T-helper 1 cell treated with Interleukin-12 subunit alpha and Interleukin-12 subunit beta and Interleukin-4 antibody, amounts not matched to agents 30 ng/mL and 1 ng/mL, for 36 hours (primary cell): Measurements from ENCODE around the gene ATAD3B. TPM values are rescaled to one million over a fixed set of nuclear protein-coding genes. Genes with fewer than 3 reads are reported as not detected.
"Not testable (repeated sequence)": the region's sequence is repeated elsewhere in the genome, so short reads cannot be mapped to it uniquely, and the experiment has no call there.

Experiments used
- intact Hi-C: fragments of 100-400 bp; cut with micrococcal nuclease; formaldehyde crosslinking; loops from one replicate; pipeline ENCODE4 v1.15.1; 2024
- total RNA-seq: library from RNA; stranded (reverse); gene quantifications from 2 replicates; pipeline ENCODE4 v1.2.3, GENCODE V29; 2022

ATAD3B gene
- total RNA-seq, 1 donor from 2014 or later = 50.9 TPM

DNA sequence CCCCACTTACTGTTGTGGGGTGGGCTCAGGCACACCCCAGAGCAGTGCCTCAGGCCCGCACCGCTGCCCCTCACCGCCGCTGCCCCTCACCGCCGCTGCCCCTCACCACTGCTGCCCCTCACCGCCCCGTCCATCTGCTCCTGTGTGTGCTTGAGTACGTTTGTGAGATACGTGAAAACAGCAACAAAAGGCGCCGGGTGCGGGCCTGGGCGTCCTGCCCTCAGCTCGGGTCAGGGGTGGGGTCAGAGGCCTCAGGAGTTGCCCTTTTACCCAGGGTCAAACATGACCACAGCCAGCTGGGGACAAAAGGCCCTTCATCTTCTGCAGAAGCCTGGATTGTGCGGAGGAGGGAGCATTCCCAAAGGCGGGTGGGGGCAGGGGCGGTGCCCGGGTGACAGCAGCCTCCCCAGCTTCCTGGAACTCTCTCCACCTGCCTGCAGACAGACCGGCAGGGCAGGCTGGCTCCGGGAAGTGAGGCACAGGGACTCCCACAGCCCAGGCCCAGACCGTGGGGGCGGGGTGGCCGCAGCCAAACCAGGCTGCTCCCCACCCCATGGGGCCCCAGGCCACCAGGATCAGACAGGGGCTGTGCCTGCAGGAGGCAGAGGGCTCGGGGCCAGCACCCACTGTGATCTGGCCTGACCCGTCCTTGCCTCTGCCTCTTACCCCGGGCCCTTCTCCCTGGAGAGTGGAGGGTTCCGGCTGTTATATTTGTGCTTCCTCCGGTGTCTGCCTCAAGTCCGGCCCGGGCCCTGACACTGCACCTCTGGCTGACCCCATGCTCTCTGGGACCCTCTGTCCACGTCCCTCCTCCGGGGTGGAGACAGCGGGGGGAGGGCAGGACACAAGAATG, 38.4 kb upstream of the ATAD3B start:
- intact Hi-C loops = no loop called here

DNA sequence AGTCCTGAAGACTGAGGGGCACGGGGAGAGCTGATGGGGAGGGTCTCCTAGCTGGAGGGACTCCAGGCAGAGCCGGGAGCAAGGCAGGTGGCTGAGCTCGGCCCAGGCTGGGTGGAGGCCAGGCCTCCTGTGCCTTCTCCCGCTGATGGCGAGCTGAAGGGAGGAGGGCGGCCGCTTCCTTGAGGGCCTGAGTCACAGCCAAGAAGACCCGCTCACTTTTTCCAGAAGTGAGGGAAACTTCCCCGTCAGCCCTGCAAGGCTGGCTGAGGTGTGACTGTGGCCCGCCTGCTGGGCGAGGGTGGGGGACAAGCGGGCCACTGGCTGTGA, 37.8 kb upstream of the ATAD3B start:
- intact Hi-C loops = no loop called here

DNA sequence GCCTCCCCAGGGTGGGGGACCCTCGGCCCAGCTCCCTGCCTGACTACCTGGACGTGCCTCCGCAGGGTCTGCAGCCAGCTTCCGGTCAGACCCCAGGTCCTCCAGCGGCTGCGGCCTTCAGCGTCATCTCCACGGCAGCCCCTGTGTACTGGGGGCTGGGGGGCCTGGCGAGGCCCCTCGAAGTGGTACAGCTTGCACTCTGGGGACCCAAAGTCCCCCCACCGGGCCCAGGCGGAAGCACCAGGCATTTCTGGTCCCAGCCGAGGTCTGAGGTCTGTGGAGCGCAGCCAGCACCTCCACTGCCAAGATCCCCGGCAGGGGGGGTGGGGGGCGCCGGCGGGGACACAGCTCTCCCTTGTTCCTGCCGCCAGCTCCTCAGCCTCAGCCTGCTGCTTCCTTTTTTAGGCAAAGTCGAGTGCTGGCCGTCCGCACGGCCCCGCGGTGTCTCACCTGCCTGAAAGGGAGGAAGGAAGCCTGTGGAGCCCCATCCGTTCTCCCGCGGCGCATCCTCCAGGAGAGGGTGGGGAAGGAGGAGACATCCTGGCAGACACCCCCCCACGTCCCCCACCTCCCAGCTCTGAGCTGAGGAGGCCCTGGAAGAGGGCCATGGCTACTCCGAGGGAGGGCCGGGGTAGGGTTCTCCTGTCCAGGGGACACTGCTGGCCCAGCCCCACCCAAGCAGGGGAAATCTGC, 37.3 kb upstream of the ATAD3B start:
- intact Hi-C loops = no loop called here

DNA sequence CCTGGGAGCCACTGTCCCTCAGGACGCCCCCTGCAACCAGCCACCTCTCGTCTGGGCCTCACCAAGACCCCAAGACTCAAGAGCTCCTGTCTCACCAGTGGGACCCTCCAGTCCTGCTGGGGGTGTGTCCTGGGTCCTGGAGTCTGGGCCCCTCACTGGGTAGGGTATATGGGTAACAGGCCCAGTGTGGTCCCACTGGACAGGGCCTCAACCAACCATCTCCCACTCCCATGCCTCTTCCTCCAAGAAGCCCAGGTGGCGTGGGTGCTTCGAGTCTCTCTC, 36.8 kb upstream of the ATAD3B start:
- intact Hi-C loops = loop anchor here (1.0 kb wide), 1 partner anchor 37 kb away; the partner anchor contains the start of gene ATAD3B

DNA sequence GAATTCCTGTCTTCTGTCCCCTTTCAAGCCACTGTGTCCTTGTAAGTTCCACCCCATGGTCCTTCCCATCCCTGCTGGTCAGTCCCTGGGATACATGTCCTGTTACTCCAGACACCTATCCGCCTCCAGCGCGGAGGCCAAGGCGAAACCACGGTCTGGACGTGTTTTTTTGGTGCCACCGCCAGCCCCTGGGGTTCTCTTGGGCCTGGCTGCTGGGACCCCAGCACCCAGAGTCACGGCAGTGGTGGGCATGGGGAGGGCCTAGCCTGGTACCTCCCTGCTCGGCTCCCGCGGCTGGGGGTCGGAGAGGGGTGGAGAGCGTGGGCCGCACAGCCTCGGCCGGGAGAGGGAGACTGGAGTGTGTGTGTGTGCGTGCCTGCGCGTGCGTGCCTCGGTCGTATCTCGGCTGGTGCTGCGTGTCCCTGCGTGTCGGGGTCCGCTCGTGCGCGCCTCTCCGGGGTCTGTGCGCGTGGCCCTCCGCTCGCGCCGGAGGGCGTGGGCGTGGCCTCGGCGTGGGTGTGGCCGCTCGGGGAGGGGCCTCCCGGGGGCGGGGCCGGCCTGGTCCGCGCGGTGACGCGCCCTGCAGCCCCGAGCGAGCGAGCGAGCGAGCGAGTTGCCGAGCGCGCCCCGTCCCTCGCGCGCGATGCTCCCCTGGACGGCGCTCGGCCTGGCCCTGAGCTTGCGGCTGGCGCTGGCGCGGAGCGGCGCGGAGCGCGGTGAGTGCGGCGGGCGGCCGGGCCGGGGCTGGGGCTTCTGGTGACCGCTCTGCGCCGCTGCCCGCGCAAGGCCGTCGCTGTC, 36.3 kb upstream of the ATAD3B start, which contains the start of gene VWA1:
Gene VWA1 (plus strand): TSS at position 585 of the 798 bp plus-strand sequence. CDS start 59 bp downstream, at position 644.
- intact Hi-C loops = loop anchor here (1.0 kb wide), 1 partner anchor 36 kb away; the partner anchor contains the start of gene ATAD3B

DNA sequence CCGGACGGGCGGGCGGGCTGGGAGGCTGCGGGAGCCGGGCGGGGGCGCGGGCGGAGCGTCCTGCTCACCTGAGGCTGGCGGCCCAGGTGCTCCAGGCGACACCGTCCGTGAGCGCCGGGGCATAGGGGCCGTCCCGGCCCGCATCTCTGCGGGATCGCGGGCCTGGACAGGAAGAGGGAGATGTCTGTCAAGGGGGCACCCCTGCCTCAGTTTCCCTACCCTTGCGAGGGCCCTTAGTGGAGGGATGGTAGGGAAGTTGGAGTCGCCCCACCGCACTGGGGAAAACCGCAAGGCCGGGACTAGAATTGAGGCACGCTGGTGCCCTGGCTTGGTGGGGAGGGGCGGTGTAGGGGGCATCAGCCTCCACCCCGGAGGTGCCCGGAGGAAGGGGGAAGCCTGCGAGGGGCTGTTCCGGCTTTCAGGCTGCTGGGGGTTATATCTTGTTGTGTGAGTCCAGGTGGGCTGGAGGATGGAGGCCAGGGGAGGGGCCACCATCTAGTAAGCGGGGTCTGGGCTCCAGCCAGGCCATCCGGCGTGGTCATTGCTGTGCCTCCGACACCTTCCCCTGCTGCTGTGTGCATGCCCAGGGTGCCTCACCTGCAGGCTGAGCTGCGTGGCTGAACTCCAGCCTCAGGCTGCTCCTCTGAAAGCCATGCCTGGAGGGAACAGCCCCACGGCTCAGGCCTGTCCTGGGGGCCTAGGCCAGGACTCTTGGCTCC, 35.5 kb upstream of the ATAD3B start:
- intact Hi-C loops = loop anchor here (1.0 kb wide), 1 partner anchor 35 kb away; the partner anchor contains the start of gene ATAD3B

DNA sequence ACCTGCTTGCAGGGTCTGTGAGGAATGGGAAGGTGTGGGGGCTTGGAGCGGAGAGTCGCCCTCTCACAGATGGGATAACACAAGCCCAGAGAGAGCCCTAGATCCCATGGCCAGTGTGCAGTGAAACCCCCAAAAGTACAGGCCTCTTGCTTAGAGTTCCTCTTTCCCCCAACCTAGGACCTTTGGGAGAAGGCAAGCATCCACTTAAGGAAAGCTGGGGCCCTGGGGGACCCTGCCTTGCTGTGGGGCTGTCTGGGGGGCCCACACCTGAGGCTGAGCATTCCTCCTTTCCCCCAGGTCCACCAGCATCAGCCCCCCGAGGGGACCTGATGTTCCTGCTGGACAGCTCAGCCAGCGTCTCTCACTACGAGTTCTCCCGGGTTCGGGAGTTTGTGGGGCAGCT, 34.9 kb upstream of the ATAD3B start:
- intact Hi-C loops = no loop called here

DNA sequence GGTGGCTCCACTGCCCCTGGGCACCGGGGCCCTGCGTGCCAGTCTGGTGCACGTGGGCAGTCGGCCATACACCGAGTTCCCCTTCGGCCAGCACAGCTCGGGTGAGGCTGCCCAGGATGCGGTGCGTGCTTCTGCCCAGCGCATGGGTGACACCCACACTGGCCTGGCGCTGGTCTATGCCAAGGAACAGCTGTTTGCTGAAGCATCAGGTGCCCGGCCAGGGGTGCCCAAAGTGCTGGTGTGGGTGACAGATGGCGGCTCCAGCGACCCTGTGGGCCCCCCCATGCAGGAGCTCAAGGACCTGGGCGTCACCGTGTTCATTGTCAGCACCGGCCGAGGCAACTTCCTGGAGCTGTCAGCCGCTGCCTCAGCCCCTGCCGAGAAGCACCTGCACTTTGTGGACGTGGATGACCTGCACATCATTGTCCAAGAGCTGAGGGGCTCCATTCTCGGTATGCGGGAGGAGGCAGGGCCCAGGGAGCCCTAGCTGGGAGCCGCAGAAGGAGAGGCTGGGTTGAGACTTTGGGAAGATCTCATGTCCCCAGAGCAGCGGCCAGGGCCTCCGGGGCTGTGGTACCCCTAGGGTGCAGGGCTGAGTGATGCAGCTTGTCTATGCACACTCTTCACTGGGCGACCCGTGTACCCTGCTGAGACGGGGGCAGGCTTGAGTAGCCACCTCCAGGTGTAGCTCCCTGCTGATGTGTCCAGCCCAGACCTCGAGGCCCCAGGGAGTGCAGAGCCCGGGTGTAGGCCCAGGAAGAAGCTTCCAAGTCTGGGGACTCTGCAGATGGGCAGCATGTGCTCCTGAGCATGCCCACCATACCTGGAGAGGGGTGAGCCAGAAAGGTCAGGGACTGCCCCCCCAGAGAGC, 34.3 kb upstream of the ATAD3B start:
- intact Hi-C loops = no loop called here

DNA sequence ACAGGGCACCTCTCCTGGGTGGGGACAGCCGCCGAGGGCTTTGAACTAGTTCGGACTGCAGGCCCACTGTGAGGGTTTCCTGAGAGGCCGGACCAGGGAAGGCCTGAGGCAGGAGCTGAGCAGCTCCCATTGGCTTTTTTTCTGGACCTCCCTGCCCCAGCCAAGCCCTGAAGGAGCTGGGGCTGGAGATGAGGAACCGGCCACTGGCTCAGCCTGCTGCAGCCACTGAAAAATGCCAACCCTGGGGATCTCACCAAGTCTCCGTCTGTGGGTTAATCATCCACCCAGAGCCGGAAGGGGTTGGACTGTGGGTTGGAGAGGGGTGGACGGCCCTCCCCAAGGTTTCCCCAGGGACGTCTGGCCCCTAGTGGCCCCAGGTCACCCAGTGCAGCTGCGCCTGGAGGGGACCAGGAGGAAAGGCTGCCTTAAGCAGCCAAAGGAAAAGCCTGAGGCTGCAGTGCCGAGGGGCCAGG, 33.6 kb upstream of the ATAD3B start:
- intact Hi-C loops = no loop called here

DNA sequence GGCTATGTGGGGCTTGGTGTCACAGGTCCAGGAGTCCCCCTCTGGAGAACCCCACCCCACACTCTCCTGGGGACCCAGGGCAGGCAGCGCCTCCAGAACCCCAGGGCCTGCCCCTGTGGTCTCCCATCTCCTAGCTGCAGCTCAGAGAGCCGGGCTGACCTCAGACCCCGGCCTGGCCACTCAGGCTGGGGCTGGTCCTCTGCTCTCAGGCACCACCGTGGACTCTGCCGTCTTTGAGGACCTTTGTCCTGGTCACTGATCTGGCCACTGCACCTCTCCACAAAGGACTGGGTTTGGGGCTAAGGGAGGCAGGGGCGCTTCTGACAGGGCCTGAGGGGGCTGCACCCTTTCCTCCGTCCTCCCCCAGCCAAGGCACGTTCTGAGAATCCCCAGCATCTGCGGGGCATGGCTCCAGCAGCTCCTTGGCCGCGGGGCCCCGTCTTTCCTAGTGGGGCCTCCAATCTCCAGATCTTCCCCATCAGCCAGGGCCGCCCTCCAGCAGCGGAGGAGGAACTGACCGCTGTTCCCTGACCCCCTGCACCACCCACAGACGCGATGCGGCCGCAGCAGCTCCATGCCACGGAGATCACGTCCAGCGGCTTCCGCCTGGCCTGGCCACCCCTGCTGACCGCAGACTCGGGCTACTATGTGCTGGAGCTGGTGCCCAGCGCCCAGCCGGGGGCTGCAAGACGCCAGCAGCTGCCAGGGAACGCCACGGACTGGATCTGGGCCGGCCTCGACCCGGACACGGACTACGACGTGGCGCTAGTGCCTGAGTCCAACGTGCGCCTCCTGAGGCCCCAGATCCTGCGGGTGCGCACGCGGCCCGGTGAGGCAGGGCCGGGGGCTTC, 32.8 kb upstream of the ATAD3B start:
- intact Hi-C loops = no loop called here

DNA sequence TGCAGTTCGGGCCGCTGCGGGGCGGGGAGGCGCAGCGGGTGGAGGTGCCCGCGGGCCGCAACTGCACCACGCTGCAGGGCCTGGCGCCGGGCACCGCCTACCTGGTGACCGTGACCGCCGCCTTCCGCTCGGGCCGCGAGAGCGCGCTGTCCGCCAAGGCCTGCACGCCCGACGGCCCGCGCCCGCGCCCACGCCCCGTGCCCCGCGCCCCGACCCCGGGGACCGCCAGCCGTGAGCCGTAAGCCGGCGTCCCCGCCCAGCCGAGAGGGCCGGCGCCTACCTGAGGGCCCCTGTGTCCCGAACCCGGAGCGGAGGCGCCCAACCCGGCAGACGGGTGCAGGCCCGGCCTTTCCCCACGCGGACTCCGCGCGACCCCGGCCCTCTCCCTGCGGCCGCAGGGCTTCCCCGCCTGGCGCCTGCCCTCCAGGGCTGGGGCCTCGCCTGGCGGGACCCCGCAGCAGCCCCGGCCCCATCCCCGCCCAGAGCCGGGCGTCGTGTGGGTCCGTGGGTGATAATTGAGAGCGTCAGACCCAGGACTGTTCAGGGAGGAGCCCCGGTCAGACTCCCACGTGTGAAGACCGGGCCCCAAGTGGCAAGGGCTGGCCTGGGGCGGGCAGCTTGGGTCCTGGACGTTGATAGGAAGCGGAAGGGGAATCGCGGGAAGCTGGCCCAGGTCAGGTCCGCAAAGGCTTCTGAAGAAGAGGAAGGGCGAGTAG, 31.9 kb upstream of the ATAD3B start:
- intact Hi-C loops = no loop called here

DNA sequence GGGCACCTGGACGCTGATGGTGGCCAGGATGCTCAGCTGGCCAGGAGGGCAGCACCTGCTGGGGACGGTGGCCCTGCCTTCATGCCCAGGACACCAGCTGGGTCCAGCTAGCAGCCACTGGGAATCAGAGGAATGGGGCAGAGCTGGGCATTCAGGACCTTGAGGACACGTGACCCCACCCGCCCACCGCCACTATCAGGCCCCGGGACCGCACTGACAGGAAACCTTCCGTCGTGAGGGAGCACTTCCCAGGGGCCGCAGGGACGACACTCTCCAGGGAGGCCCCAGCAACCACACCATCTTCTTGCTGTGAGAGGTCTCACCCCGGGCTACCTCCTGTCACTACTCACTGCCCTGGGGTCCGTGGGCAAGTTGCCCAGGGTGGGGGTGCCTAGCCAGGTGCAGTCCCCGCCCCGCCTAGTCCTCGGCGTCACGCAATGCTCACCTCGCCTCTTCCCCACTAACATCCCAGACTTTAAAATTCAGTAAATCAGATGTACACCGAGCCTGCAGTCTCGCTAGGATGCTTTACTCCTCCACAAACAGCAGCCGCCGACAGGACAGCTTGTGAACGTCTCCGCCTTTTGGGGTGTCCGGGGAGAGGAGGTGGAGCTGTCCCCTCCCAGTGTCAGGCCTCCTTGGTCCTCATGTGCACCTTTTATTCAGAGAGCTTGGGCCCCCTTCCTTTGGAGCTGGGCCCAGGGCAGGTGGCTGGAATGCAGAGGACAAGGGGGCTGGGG, 31.1 kb upstream of the ATAD3B start:
- intact Hi-C loops = no loop called here

DNA sequence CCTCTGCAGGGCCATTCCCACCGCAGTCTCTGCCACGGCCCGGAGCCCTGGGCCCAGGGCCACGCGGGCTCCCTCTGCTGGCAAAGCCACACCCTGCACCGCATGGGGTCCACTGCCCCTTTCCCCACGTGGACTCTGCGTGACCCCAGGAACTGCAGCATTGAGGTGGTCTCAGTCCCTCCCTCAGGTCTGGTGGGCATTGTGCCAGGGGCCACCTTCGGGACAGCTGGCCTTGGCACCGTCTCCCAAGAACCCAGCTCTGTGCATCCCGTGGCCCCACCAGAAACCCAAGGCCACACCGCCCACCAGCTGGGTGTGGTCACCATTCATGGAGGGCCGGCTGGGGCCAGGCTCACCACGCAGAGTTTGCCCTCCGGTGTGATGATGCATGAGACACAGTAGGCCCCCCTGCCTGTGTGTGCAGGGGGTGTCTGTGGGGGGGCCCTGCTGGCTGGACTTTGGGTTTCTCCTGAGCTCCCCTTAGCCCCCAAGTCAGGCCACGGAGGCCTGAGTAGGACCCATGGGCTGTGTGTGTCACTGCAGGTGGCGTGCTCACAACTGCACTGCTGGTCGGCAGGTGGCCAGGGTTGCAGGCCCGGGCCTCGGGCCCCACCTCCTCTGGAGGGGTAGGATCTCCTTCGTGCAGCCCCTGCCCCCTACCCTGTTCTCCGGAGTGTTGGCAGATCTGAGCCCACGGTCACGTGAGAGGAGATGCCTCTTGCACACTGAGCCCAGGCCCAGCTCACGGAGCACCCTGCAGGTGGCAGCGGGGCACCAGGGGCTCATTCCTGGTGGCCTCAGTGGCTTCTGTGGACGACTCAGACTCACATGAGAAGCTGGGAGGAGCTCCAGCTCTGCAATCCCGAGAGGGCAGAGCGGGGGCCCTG, 30.3 kb upstream of the ATAD3B start:
- intact Hi-C loops = no loop called here

DNA sequence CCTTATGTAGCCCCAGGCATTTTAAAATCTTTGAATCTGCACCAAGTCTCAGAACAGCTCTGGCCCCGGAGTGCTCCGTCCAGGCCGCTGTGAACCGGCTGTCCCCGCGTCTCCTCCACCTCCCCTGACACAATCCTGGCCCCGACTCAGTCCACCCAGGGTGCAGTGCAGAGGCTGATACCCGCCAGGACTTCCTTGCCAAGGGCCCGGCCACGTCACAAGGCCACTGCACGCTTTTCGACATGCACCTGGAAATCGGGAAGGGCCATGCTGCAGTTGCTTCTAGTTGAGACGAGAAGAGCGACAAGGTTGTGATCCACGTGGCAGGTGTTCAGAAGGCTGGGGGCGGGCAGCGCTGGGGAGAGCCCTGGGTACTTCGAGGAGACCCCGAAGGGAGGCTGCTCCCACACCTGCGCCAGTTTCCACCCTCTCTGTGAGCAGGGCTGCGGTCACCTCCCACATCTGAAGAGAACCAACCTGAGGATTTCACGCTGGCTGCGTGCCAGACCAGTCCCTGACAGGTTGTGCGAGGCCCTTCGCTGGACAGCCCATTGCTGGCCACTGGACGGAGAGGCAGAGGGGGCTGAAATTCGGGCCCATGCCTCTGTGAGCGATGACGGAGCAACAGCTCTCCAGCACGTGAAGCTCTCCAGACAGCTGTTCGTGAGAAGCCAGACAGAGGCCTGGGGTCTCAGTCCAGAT, 29.3 kb upstream of the ATAD3B start:
- intact Hi-C loops = no loop called here

DNA sequence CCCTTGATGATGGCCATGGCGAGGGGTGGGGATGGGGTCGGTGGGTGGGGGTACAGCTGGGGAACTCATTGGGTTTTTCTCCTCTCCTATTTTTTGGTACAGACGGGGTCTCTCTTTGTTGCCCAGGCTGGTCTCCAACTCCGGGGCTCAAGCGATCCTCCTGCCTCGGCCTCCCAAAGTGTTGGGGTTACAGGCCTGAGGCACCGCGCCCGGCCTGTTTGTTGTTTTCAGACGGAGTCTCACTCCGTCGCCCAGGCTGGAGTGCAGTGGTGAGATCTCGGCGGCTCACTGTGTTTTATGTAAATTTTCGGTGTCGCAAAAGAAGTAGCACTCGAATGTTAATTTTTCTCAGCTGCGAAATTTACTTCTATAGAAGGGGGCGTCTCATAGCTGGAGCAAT, 24.9 kb upstream of the ATAD3B start:
- intact Hi-C loops = not testable (repeated sequence)

DNA sequence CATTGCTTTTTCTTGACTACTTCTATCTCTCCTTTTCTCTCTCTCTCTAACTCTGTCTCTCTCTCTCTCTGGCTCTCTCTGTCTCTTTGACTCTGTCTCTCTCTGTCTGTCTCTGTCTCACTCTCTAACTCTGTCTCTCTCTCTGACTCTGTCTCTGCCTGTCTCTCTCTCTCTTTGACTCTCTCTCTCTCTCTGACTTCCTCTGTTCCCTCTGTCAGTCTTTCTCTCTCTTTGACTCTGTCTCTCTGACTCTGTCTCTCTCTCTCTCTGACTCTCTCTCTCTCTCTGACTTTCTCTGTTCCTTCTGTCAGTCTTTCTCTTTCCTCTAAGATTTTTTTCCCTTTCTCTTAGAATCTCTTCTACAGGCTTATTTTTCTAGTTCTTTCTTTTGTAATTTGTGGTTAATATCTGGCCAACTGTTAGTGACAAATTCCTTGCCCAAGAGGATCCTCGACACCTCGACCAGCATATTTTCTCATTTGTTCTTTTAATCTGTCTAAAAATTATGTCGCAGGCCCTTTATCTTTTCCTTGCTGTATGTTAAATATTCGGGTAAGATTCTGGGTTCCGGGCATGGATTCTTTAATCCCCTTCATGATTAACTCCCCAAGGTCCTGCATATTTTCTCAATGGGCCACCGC, 22.3 kb upstream of the ATAD3B start, which contains the start of gene ATAD3C:
Gene ATAD3C (plus strand): TSS at position 591 of the 641 bp plus-strand sequence. CDS start 995 bp downstream, outside the sequence.
- intact Hi-C loops = no loop called here
